ENCODE measurements around the gene CAPN8.

CAPN8 gene

DNA sequence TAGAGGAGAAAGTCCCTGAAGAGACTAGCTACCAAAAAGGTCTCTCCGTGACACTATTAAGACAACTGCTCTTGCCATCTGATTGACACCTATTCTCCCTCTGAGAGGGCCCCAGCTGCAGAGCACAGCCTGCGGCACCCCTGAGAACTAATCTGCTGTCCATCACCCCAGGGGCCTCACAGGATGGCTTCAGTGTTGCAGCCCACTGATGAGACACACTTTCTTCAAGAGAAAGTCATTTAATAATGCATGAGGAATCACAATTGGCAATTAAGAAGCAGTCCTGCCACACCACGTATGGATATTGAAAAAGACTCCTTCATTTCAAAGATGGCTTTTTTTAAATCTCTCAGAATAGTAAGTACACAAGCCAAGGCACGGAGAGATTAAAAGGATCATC is 48.9 kb downstream of the CAPN8 start:
- DNase-seq = no peak

DNA sequence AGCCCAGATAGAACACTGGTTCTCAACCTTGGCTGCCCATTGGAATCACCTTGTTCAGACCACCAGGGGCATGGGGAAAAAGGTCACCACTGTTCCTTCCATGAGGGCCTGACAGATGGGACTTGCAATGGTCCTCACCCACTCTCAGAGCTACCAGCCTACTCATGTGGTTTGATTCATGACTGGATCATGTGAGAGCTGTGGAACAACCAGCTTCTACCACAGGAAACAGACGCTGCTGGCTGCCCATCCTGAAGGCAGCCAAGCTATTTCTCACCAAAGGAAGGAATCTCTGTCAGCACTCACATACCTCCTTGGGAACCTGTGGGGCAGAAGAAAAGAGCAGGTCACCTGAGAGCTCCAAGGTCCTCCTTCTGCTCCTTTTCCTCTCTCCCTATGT is 53.6 kb downstream of the CAPN8 start:
- DNase-seq = peak; percentile 53

DNA sequence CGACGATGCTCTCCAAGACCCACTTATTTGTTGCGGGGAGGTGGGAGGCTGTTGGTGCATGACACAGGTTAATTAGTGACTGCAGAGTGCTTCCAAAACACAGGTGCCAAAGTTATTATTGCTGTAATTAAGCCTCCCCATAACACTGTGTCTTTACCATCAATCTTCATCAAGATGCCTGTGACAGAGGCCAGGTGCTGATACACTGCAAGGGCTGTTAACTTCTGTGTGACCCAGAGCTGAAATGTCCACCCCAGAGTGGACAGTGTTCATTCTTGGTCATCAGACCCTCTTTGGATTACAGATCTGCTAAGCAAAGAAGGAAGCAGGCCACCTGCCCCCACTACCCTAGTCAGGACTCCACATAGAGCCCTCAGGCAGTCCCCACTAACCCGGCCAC is 55.5 kb downstream of the CAPN8 start:
- DNase-seq = no peak

DNA sequence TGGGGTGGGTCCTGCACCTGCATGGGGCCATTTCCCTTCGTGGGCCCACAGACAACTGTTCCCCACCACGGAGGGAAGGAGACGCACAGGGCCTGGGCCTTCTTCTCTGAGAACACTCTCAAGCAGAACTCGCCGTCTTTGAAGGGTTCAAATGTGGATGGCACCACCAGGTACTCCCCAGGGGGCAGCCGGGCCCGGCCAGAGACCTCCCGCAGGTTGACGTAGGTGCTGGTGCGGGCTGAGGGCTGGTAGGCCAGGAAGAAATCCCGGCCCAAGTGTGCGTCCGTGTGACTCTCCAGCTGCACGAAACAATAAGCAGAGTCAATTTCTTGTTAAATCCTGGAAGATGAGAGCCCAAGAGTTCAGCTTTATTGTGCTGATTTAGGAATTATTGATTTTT is 56.4 kb downstream of the CAPN8 start:
- DNase-seq = no peak

DNA sequence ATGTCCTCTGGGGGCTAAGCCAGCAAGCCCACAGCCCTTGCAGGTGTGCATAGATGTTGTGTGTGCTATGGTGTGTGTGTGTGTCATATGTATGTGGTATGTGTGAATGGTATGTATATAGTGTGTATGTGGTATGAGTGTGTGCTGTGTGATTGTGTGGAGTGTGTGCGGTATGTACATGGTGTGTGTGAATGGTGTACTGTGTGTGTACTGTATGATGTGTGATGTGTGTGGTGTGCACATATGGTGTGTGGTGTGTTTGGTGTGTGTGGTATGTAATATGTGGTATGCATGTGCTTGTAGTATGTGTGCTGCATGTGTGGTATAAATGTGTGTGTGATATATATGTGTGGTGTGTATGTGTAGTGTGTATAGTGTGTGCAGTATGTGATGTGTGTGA is 107.0 kb downstream of the CAPN8 start:
- DNase-seq = no peak

DNA sequence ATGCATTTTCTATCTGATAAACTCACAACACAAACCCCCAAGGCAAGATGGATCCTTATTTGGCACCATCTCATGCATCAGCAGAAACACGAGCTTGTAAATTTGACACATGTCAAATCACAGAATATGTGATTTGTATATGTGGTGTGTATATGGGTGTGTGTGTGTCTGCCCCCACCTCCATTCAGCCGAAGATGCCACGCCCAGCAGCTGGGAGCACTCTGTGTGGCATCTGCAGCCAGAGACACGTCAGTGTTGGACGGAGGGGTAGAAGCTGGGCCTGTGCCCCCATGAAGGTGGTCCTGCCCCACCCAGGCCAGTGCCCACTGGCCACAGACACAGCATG is 108.4 kb downstream of the CAPN8 start:
- DNase-seq = no peak

DNA sequence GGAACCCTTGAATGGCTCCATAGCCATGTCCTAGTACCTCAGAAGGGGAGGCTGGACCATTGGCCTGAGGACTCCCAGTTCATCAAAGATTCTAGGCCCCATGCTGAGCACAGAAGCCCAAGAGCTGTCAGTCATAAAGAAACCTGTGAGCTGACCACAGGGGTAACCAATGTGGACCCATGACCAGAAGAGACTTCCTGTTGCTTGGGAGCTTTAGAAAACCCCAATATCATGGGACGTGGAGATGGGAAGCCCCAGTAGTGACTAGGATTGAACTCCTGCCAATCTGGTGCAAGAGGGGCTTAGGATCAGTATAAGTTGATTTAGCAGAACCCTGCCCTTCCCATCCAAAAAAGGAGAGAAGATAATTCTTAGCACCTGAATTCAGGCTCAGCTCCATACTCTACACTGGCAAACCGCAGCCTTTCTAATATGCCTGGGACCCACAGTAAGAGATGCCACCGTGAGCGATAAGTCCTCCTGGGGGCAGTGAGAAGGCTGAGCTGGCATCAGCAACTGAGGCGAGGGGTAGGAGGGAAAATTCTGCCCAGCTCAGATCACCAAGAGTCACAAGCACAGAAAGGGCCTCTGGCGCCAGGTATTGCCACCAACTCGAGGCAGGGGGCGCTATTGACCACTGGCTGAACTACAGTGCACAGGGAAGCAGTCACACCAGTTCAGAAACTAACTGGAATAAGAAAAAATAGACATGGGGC is 108.9 kb downstream of the CAPN8 start:
- peak; percentile 60 for DNase-seq

DNA sequence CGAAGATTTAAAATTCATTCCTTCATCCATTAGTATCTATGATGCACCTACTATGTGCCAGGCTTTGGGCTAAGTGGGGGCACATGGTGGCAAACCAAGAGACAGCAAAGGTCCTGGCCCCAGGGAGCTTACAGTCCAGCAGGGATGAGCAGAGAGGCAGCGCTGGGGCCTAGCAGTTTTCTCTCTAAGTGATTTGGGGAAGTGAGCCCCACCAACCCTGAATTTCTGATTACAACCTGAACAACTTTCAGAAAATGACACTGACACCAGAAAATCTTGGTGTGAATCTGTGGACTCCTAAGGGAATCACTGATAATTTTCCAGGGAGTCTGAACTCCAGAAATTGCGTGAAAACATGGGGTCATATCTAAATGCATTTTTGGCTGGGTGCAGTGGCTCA is 111.5 kb downstream of the CAPN8 start:
- DNase-seq = no peak

DNA sequence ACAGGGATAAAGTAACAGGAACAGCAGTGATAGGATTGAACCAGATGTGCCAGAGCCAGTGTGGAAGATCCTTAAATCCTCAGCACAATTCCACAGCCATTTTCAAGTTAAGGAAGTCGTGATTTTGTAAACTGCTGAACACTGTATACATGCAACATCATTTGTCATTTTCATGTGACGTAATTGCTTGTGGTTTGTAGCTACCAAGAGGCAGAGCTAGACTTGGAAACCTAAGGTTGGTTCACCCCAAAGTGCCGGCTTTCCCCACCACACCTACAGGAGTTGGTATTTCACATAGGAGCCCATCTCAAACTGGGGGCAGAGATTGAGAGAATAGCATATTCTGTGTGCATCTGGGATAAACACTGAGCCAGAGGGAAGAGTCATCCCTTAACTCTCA is 113.9 kb downstream of the CAPN8 start:
- DNase-seq = no peak

DNA sequence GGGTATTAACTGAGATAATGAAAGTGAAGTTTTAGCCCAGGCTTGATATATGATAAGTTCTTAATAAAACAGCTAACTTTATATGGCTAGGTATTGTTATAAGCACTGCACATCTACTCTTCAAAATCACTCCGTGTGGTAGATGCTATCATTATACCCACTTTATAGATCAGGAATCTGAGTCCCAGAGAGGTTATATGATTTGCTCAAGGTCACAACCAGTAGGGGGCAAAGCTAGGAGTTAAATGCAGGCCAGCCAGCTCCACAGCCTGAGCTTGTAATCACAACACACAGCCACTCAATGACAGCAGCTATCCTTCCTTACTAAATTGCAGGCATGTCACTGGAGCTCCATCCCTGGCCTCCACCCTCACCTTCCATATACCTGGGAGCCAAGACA is 115.8 kb downstream of the CAPN8 start:
- DNase-seq = peak; percentile 9

DNA sequence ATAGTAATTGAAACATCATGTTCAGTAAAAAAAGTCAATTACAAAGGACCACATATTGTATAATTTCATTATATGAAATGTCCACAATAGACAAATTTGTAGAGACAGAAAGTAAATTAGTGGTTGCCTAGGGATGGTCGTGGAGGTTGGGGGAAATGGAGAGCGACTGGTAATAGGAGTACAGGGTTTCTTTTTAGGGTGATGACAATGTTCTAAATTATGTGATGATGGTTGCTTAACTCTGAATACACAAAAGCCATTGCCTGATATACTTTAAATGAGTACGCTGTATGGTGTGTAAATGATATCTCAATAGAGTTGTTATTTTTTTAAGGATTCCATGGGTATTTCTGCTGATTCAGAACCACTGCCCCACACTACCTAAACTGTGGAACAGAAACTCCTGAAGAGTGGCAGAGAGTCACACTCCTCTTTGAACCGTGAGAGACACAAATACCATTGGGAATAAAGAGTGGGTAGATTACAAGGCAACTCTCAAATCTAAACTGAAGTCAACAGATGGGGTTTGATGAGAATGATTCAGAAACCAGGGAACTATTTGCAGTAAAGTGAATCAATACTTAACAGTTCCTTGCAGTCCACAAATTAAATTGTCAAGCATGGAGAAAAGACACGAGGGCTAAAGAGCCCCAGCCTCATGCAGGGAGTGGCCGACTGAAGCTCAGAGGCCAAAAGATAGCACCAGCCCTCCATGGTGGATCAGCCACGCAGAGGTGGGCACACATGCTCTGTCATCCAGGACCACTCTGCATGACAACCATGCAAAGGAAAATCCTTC is 118.0 kb downstream of the CAPN8 start:
- no peak for DNase-seq

DNA sequence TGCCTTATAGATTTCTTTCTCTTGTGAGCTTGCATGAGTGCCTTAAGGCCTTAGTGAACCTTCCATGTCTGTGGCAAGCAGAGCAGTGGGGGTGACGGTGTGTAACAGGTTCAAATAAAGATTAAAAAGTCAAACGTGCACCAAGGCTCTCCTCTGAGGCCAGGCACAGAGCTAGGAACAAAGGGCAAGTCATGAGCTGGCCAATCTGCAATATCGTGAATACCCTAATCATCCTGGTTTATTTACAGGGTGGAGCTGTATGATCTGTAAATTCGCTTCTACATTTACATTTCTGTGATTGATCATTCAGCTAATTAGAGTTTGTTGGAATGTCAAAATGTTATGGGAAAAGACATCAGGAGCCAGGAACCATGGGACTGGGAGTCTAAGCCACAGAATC is 120.2 kb downstream of the CAPN8 start:
- DNase-seq = no peak

DNA sequence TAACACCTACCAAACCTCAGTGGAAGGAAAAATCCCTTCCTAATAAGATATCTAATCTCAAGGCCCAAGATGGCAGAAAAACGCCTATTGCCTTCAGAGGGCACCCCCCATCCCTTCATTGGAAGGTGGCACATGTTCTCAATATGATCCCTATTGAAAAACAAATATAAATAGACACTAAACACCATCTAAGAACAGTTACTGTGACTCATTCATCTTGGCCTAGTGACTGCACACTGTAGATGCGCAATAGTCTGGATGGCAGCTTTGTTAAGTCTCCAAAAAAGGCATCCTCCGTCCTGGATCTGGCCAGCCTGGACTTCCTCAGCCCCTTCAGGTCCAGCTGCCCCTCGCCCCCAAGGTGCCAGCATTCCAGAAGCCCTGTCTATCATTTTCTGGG is 121.9 kb downstream of the CAPN8 start:
- no peak for DNase-seq

DNA sequence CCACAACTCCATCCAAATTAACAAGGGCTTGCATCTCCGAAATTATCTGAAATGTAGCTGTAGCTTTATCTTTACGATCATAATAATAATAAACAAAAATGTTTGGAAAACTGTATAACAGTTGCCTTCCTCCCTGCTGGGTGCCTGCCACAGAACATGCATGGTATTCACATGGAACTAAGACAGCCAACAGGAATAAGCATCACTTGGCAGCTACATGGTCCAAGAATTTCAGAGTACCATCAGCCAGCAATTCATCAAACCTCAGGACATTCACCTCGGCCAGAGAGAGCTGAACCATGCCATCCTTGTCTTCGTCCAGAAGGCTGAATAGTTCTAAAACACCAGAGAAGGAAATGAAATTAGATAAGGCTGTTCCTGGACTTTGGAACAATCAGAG is 122.7 kb downstream of the CAPN8 start:
- DNase-seq = no peak

DNA sequence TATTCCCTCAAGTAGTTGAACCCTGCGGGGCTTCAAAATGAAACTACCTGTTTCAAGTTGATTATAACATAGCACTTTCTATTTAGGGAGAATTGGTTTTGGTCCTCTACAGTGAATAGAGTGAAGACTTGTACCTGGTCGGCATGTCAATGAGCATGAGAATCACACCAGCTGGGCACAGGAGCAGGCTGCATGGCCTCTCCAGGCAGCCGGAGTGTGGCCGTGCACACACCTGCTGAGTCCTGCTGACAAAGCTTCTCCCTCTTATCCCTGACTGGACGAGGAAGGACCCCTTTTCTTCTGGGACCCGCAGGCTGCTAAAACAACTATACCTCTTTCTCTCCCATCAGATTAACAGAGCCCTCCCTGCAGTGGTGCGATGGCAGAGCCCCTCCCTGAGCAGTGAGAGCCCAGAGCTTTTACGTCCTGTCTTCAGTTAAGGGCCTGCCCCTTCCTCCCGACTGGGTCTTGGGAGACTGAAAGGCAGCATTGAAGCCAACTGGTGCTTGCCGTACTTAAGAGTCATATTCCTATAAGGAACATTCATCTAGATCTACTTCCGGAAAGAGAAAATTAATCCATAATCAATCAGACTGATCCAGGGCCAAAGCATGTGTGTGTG is 124.9 kb downstream of the CAPN8 start:
- DNase-seq = no peak

DNA sequence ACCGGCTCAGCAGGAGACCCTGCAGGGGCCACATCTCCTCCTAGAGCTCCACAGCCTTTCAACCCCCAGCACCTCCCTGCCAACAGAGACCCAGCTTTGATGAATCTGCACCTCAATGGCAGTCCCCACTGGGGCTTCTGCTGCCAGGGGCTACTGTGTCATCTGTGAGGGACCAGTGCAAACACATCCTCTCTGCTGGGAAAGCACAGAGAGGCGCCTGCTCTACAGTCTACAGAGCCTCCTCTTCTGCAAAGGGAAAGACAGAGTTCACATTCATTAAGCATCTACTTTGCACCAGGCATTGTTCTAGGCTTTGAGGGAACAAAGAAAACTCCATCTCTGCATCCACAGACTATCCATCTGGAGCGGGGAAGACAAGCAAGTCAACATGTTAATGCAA is 125.8 kb downstream of the CAPN8 start:
- DNase-seq = no peak

DNA sequence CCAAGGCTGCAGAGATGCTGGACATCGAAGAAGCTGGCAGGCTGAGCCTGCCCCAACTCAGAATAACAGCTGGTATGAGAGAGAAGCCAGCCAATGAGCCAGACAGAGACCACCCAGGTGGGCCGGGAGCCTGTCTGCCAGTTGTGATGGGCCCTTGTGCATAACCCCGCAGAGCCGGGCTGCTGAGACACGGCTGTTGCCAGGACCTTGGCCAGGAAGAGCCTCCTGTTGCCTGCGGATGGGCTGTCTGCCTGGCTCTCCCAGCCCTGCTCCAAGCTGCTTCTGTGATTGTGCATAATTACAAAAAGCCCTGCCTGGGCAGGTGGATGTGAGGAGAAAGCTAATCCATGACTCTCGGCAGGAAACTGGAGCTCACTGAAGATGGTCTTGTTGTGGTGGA is 126.5 kb downstream of the CAPN8 start:
- DNase-seq = no peak

DNA sequence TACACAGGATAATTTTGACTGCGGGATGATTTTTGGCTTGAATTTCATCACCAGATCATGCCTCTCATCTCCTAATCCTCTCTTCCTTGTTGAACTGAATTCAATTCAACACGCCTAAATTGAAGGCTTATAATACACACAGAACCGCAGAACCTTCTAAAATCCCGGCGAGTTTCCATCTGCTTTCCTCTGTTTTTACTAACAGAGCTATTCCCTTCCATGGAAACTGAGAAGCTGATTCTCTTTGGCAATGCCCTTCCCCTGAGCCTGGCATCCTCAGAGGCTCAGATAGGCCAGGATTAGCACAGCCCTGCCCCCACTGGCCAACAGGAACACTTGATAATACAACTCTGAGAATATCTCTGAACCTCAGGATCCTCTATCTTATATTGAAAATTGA is 130.2 kb downstream of the CAPN8 start:
- no peak for DNase-seq

DNA sequence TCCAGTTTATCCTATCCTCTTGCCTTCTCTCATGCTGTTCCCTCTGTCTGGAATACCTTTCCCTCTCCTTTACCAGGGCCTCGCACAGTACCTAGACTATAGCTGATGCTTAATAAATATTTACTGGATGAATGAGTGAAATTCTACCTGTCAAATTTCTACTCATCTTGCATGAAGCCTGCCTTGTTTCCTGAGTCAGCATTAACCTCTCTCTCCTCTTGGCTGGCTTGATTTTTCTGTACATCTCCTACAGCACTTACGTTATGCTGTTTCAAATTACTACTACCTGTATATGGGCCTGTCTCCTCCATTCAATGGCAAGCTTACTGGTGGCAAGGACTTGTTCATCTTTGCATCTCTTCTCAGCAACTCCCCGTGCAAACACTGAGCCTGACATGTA is 130.8 kb downstream of the CAPN8 start:
- DNase-seq = no peak

DNA sequence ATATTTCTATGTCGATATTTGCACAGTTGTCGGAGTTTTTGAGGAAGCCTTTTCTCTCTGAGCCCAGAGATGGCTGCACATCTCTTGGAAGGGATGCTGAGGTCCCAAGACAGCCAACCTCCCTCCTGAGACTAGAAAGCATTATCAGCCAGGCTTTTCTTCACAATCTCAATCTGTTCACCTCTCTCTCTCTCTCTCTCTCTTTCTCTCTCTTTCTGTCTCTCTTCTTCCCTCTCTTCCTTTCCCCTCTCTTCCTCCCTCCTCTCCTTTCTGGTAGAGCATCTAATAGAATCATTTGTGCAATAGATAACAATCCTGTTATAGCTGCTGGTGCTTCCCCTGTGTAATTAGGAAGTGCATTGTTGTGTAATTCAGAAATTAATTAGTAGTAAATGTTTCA is 131.8 kb downstream of the CAPN8 start:
- no peak for DNase-seq

DNA sequence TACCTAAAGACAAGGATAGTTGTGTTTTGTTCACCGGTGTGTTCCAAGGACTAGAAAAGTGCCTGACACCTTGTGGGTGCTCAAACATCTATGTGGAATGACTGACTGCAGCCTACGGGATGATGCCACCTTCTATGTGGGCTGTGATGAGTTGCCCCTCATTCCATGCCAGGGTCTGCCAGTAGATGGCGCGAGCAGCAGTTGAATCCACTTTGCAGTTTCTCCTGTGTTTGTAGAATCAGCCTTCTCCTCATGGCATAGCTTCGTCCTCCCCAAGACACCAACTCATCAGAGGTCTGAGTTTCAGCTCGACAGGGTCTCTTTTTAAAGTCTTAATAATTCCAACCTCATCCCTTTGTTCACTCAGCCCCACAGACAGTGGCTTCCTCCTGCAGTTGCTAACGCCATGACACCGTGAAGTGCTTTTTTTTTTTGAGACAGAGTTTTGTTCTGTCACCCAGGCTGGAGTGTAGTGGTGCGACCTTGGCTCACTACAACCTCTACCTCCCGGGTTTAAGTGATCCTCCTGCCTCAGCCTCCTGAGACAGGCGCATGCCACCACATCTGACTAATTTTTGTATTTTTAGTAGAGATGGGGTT is 133.7 kb downstream of the CAPN8 start:
- peak; percentile 74 for DNase-seq

DNA sequence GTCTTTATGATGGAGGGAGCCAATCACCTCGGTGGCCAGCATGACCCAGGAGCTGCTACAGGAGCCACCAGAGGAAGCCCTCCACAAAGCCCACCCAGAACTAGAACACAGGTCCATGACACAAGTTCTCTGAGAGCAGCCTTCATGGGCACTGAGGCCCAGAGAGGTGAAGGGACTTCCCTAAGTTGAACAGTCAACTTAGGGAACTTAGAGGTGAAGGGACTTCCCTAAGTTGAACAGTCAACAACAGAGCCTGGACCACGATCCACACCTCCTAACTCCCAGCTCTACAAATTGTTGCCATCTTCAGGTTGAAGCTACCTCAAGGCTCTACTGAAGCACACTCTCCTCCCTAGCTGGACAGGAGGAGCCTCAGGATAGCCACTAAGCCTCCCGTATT is 139.5 kb downstream of the CAPN8 start:
- no peak for DNase-seq

DNA sequence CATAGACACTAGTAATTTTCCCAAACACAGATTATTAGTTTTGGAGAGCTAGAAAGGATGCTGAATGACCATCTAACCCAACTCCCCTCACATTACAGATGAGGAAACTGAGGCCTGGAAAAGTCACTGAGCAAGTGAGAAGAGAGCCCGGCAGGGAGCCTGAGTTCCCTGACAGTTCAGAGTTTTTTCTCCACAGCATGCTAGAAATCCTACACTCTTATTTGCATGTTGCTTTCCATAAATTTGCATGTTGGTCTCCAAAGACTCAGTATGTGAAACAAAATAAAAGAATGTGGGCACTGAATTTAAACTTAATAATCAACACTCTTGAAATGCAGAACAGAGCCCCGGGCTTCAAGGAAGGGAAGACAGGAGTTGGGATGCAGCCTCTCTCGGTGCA is 140.0 kb downstream of the CAPN8 start:
- no peak for DNase-seq

DNA sequence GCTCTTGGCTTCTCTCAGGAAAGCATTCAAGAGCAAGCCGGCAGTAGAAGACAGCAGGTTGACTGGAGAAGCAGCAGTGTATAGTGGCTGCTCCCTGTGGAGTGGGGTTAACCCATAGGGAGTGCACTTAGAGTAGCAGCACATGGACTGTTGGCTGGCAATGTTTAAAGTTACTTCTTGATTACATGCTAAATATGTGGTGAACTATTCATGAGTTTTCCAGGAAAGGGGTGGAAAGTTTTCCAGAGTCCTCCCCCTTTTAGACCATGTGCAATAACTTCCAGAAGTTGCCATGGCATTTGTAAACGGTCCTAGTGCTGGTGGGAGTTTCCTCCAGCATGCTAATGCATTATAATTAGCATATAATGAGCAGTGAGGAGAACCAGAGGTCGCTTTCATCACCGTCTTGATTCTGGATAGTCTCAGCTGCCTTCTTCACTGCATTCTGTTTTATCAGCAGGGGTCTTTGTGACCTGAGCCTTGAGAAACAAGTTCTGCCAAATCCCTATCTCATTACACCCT is 140.5 kb downstream of the CAPN8 start:
- DNase-seq = no peak
